Liver (tissue), 3 donors: ENCODE results near the gene ADGRF5.

Experiments
- GABPA ChIP-seq, 2 donors: IDR thresholded peaks in 1 of 2; conservative IDR thresholded peaks in 1 of 2; 2 replicates each; pipeline ENCODE4 v1.6.1; 2016; ENCODE audit warnings: antibody characterized with exemption in 2 of 2, mild to moderate bottlenecking in 1 of 2, moderate library complexity in 1 of 2
- NR2F2 ChIP-seq: IDR thresholded peaks from 2 replicates; pipeline ENCODE4 v1.6.1; 2016; ENCODE audit warnings: antibody characterized with exemption
- RAD21 ChIP-seq, 2 donors: IDR thresholded peaks; 2 replicates each; pipeline ENCODE4 v1.6.1; 2016; ENCODE audit warnings: antibody characterized with exemption in 2 of 2, mild to moderate bottlenecking in 2 of 2
- YY1 ChIP-seq: IDR thresholded peaks from 2 replicates; pipeline ENCODE4 v1.6.1; 2016; ENCODE audit warnings: antibody characterized with exemption, mild to moderate bottlenecking
- TF ChIP-seq, protein P1 (sequence below): fragments of 150-350 bp; IDR thresholded peaks from 2 replicates; pipeline ENCODE4 v1.5.1; 2017; ENCODE audit warnings: improper control_type of control experiment, low read depth, low read length; ENCODE audit not compliant: missing input control
- TF ChIP-seq, protein P2 (sequence below): IDR thresholded peaks from 2 replicates; pipeline ENCODE4 v1.6.1; 2016; ENCODE audit warnings: antibody characterized with exemption, mild to moderate bottlenecking
- TF ChIP-seq, protein P3 (sequence below): IDR thresholded peaks from 2 replicates; pipeline ENCODE4 v1.6.1; 2016; ENCODE audit warnings: antibody characterized with exemption
- donor health status: healthy.
- donor health status: healthy.

DNA sequence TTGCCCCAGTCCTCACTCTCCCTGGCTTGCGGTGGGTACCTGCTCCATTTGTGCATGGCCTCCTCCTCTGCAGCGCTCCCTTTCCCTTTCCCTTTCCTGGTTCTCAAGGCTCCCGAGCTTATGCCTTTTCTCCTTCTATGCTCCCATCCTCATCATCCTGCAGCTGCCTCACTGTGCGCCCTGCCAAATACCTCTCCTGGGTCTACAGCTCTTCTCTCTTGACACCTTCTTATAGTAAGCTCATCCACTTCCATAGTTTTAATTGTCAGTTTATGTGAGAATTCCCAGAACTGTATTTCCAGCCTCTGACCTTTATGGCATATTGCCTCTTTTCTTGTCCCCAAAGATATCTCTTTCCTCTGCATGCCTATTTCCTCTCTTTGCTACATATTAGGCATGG is 5.9 kb downstream of the ADGRF5 start:
- TF ChIP-seq, protein P1, sequence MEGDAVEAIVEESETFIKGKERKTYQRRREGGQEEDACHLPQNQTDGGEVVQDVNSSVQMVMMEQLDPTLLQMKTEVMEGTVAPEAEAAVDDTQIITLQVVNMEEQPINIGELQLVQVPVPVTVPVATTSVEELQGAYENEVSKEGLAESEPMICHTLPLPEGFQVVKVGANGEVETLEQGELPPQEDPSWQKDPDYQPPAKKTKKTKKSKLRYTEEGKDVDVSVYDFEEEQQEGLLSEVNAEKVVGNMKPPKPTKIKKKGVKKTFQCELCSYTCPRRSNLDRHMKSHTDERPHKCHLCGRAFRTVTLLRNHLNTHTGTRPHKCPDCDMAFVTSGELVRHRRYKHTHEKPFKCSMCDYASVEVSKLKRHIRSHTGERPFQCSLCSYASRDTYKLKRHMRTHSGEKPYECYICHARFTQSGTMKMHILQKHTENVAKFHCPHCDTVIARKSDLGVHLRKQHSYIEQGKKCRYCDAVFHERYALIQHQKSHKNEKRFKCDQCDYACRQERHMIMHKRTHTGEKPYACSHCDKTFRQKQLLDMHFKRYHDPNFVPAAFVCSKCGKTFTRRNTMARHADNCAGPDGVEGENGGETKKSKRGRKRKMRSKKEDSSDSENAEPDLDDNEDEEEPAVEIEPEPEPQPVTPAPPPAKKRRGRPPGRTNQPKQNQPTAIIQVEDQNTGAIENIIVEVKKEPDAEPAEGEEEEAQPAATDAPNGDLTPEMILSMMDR = no peak
- no peak for TF ChIP-seq GABPA (IDR thresholded peaks at IDR 0.05 in 1 of 2, conservative IDR thresholded peaks at IDR 0.05 in 1 of 2)
- no peak for TF ChIP-seq YY1
- TF ChIP-seq, protein P2, sequence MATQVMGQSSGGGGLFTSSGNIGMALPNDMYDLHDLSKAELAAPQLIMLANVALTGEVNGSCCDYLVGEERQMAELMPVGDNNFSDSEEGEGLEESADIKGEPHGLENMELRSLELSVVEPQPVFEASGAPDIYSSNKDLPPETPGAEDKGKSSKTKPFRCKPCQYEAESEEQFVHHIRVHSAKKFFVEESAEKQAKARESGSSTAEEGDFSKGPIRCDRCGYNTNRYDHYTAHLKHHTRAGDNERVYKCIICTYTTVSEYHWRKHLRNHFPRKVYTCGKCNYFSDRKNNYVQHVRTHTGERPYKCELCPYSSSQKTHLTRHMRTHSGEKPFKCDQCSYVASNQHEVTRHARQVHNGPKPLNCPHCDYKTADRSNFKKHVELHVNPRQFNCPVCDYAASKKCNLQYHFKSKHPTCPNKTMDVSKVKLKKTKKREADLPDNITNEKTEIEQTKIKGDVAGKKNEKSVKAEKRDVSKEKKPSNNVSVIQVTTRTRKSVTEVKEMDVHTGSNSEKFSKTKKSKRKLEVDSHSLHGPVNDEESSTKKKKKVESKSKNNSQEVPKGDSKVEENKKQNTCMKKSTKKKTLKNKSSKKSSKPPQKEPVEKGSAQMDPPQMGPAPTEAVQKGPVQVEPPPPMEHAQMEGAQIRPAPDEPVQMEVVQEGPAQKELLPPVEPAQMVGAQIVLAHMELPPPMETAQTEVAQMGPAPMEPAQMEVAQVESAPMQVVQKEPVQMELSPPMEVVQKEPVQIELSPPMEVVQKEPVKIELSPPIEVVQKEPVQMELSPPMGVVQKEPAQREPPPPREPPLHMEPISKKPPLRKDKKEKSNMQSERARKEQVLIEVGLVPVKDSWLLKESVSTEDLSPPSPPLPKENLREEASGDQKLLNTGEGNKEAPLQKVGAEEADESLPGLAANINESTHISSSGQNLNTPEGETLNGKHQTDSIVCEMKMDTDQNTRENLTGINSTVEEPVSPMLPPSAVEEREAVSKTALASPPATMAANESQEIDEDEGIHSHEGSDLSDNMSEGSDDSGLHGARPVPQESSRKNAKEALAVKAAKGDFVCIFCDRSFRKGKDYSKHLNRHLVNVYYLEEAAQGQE = no peak
- TF ChIP-seq NR2F2 = no peak
- TF ChIP-seq RAD21 (IDR thresholded peaks at IDR 0.05) = no peak
- TF ChIP-seq, protein P3, sequence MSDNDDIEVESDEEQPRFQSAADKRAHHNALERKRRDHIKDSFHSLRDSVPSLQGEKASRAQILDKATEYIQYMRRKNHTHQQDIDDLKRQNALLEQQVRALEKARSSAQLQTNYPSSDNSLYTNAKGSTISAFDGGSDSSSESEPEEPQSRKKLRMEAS = no peak
